ENCODE data around the gene SCUBE3. TPM values are rescaled to one million over a fixed set of nuclear protein-coding genes. Genes with fewer than 3 reads are reported as not detected.

SCUBE3 gene
- total and polyA plus RNA-seq, 2 of the 8 experiments (the other 6 are each of a cell fraction or from before 2014, with no cell fraction given): 0.80 to 1.0 TPM

GRCh38 chr6:35297601-35298481 lies 84.1 kb downstream of the SCUBE3 start, which contains the start of gene DEF6 (continued):
- TF ChIP-seq CTBP2 (IDR thresholded peaks at IDR 0.05; ENCODE audit: borderline replicate concordance, insufficient read depth, insufficient read length, low read length) (no peak), FOSL1 (IDR thresholded peaks at IDR 0.05; ENCODE audit: insufficient read depth, low read depth, low read length) (no peak), YY1 (IDR thresholded peaks at IDR 0.05; ENCODE audit: low read depth, low read length) (peak; percentile 70; the same call in 1 of the 2 replicates), SIN3A (conservative IDR thresholded peaks at IDR 0.05 in 1 of 2, IDR thresholded peaks at IDR 0.05 in 1 of 2; ENCODE audit: low read depth in 1 of 2, low read length in 2 of 2) (peak; percentile 55 to 59; a peak in 1 of 4 replicates), RXRA (IDR thresholded peaks at IDR 0.05; ENCODE audit: insufficient read depth, low read depth, low read length) (0 out of 2 replicates have a peak, but pooled peaks have one; percentile 43), JUND (IDR thresholded peaks at IDR 0.05; ENCODE audit: low read length) (no peak), TEAD4 (IDR thresholded peaks at IDR 0.05; ENCODE audit: low read depth, low read length) (peak; percentile 45; the same call in 1 of the 2 replicates), CEBPB (IDR thresholded peaks at IDR 0.05; ENCODE audit: low read depth, low read length) (peak; percentile 15; the same call in 1 of the 2 replicates), ASH2L (IDR thresholded peaks at IDR 0.05; ENCODE audit: low read length) (peak; percentile 19), CHD1 (IDR thresholded peaks at IDR 0.05; ENCODE audit: low read depth, low read length) (no peak), ATF2 (IDR thresholded peaks at IDR 0.05; ENCODE audit: low read length) (0 out of 2 replicates have a peak, but pooled peaks have one; percentile 21), KDM5A (IDR thresholded peaks at IDR 0.05; ENCODE audit: low read length) (no peak), NRF1 (IDR thresholded peaks at IDR 0.05; ENCODE audit: low read depth, low read length) (no peak; the same call in 1 of the 2 replicates), JUN (IDR thresholded peaks at IDR 0.05; ENCODE audit: low read depth, low read length) (no peak), MAX (IDR thresholded peaks at IDR 0.05) (peak; percentile 97)

All from H1 (cell line).